WTC11 (cell line): ENCODE results near the gene GDF2.

Experiments
- CTCF ChIP-seq: fragments of 200-600 bp; IDR thresholded peaks from 2 replicates; pipeline ENCODE4 v1.8.0; 2022; ENCODE audit warnings: antibody characterized with exemption
- USF1 ChIP-seq: sonication (generic); formaldehyde crosslinking; IDR thresholded peaks from 2 replicates; pipeline ENCODE4 v1.8.0; 2022; ENCODE audit warnings: mild to moderate bottlenecking, missing genetic modification reagents
- TF ChIP-seq, protein P1 (sequence below): sonication (generic); formaldehyde crosslinking; IDR thresholded peaks from 2 replicates; pipeline ENCODE4 v1.8.0; 2022; ENCODE audit warnings: mild to moderate bottlenecking, missing genetic modification reagents

- no peak for TF ChIP-seq USF1 (CRISPR knock-in tag)
- no peak for TF ChIP-seq CTCF
- TF ChIP-seq, protein P1, sequence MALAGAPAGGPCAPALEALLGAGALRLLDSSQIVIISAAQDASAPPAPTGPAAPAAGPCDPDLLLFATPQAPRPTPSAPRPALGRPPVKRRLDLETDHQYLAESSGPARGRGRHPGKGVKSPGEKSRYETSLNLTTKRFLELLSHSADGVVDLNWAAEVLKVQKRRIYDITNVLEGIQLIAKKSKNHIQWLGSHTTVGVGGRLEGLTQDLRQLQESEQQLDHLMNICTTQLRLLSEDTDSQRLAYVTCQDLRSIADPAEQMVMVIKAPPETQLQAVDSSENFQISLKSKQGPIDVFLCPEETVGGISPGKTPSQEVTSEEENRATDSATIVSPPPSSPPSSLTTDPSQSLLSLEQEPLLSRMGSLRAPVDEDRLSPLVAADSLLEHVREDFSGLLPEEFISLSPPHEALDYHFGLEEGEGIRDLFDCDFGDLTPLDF, result no peak
Observed at GRCh38 chr10:47303105-47303504, 19.1 kb upstream of the GDF2 start.
